GM12865 (cell line): Measurements from ENCODE around the gene PSD2.

Experiments
- DNase-seq: peaks from one replicate; pipeline ENCODE4 v3.0.0; 2010; ENCODE audit warnings: low read depth
- H3K4me3 ChIP-seq: 2 replicates; pipeline ENCODE4 v1.5.1; 2011; ENCODE audit warnings: mild to moderate bottlenecking, low read depth, low read length, control low read depth
- CTCF ChIP-seq: IDR thresholded peaks from 2 replicates; pipeline ENCODE4 v1.5.1; 2011; ENCODE audit warnings: low read length, control low read depth, low read depth, inconsistent platforms; ENCODE audit not compliant: insufficient read depth; ENCODE audit errors: missing control alignments

PSD2 gene

GRCh38 chr5:139812836-139813805, 17.5 kb downstream of the PSD2 start:
- no peak for TF ChIP-seq CTCF
- H3K4me3 ChIP-seq: no peak overlapping the region
- DNase-seq: no peak

- H3K4me3 ChIP-seq: no peak overlapping the region
- no peak for DNase-seq
- TF ChIP-seq CTCF: no peak
Observed at GRCh38 chr5:139814191-139814601, 18.6 kb downstream of the PSD2 start.

DNA sequence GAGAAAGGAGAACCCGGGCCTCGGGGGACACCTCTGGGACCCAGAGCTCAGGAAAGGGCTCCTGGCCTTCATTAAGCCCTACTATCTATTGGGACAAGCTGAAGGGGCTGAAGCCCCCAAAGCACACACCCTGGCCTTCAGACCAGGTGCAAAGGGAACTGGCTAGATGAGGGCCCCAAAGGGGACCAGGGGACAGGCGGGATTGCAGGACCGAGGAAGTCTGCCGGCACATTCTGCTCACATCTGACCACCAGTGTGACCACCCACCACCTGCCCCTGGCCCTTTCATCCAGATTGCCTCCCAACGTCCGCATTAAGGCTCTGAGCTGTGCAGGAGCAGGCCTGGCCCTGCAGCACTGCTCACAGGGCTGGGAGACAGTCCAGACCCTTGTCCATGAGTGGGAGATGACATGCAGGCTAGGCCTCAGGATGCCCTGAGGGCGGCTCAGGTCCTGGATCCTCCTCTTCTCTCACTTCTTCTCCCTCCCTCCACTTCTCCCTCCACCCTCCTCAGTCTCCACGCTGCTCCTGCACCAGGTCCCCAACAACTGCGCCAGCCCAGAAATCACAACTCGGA, 19.2 kb downstream of the PSD2 start:
- TF ChIP-seq CTCF: no peak
- H3K4me3 ChIP-seq: no peak overlapping the region
- DNase-seq: no peak

- DNase-seq: no peak
- no peak overlapping the region for H3K4me3 ChIP-seq
- TF ChIP-seq CTCF: no peak
Observed at GRCh38 chr5:139816566-139816965, 21.0 kb downstream of the PSD2 start.

DNA sequence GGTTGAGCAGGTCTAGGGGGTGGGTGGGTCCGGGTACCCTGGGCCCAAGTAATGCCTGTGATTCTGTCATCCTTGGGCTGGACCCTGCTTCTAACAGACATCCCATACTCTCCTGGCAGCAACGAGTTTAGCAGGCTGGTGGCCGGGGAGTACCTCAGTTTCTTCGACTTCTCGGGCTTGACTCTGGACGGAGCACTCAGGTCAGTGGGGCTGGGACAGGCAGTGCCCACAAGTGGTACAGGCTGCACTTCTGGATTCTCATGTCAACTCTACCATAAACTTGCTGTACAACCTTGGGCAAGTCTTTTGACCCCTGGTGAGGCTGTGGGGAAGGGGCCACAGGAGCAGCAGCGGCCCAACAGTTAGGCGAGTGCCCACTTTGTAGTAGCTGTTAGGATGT, 21.8 kb downstream of the PSD2 start:
- no peak for TF ChIP-seq CTCF
- no peak for DNase-seq
- no peak overlapping the region for H3K4me3 ChIP-seq

GRCh38 chr5:139817970-139818369, 22.4 kb downstream of the PSD2 start:
- TF ChIP-seq CTCF: no peak
- no peak for DNase-seq
- no peak overlapping the region for H3K4me3 ChIP-seq
